T47D (cell line): ENCODE measurements around the gene MITD1.
"Not testable (repeated sequence)": the region's sequence is repeated elsewhere in the genome, so short reads cannot be mapped to it uniquely, and the experiment has no call there.

ENCODE experiments used
- DNase-seq, 2 experiments: peaks; one replicate each; pipeline versions ENCODE4 v3.0.0 to v3.0.0-alpha.2; 2011 to 2012; ENCODE audit warnings: low read depth in 1 of 2, low spot score in 1 of 2
- JUND ChIP-seq: IDR thresholded peaks from 2 replicates; pipeline ENCODE4 v1.6.1; 2012; ENCODE audit warnings: low read depth
- in situ Hi-C: cut with HindIII; loops from 2 replicates; pipeline ENCODE4 v1.10.0; 2016; ENCODE audit warnings: low sequenced_read_pairs, low pct_unique_long_range_greater_than_20kb

The MITD1 gene

DNA sequence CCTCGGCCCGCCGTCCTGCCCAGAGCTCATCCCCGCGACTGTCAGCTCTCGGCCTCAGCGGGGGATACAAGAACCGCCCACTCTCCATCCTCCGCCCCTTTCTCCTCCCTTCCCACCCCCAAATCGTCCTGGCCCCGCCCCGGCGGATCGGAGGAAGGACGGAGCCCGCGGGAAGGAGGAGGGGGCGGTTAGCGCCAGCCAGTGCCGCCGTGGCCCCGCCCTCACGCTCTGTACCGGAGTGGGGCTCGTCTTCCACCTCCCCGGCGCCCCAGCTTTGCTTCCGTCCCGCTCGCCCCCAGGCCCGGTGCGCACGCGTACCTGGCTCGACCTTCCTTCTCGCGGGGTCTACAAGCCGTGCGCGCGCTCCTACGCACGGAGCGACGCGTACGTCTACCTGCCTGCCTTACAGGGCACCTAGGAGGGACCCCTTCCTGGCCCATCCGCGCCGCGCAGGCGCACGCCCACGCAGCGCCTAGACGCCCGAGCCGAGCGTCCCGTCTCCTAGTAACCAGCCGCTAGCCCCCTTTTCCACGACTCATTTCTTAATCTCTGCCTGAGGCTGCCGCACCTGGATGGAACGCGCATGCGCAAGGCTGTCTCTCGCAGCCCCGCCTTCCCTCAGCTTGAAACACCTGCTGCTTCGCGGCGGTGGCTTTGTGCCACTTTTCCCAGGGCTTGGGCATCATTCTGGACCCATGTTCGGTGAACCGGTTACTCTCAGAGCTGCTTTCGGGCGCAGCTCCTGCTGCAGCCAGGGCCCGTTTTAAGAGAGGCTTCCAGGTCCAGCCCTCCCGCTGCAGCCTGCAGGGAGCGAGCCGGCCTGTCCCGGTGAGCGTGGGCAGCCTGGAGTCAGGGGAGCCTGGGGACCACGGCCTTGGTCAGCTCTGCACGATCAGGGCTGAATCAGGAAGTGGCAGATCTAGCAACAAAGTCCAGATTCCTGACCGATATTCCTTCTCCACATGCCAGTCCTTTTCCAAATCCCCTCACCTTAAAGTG lies 39.4 kb downstream of the MITD1 start, which contains the start of gene C2orf15:
C2orf15 (plus strand) TSS at position 598 of the 999 bp plus-strand sequence. CDS start 8,852 bp downstream, outside the sequence.
- TF ChIP-seq JUND, result no peak
- peak; percentile 41 to 96 for DNase-seq
- in situ Hi-C loops, result no loop called here

DNA sequence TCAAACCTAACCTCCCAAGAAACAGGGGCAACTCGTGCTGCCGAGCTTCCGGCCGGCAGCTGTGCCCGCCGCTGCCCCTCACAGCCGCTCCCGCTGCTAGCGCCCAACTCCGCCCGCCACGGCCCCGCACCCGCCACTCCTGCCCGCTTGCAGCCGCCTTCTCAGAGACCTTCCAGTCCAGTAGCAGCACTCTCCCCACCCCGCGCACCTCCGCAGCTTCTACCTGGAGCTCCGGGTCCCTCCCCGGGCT lies 40.1 kb downstream of the MITD1 start:
- no peak for TF ChIP-seq JUND
- in situ Hi-C loops, result no loop called here
- DNase-seq, result peak in 1 of 2 experiments; percentile 46

- in situ Hi-C loops, result no loop called here
- DNase-seq, result no peak
- no peak for TF ChIP-seq JUND
Observed at GRCh38 chr2:99140056-99140859, 40.6 kb downstream of the MITD1 start.

DNA sequence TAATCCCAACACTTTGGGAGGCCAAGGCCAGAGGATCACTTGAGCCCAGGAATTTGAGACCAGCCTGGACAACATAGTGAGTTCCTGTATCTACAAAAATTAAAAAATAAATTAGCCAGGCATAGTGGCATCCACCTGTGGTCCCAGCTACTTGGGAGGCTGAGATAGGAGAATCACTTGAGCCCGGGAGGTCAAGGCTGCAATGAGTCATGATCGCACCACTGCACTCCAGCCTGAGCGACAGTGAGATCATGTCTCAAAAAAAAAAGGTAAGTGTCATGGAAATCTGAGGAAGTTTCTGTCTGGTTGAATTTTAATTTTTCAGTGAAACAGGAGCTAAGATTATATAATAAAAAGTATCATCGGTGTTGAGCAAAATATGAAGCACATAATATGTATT lies 41.9 kb downstream of the MITD1 start:
- in situ Hi-C loops, result no loop called here
- TF ChIP-seq JUND, result no peak
- no peak for DNase-seq

GRCh38 chr2:99135044-99135556 lies 45.8 kb downstream of the MITD1 start:
- DNase-seq, in situ Hi-C loops: not testable (repeated sequence)

- no peak for DNase-seq
- in situ Hi-C loops, result no loop called here
- no peak for TF ChIP-seq JUND
Observed at GRCh38 chr2:99127981-99128380, 52.9 kb downstream of the MITD1 start.
